ENCODE results near the gene SERGEF. TPM values are rescaled to one million over a fixed set of nuclear protein-coding genes. Genes with fewer than 3 reads are reported as not detected.

The SERGEF gene
- total RNA-seq, 1 donor from 2014 or later, result 32.4 TPM

DNA sequence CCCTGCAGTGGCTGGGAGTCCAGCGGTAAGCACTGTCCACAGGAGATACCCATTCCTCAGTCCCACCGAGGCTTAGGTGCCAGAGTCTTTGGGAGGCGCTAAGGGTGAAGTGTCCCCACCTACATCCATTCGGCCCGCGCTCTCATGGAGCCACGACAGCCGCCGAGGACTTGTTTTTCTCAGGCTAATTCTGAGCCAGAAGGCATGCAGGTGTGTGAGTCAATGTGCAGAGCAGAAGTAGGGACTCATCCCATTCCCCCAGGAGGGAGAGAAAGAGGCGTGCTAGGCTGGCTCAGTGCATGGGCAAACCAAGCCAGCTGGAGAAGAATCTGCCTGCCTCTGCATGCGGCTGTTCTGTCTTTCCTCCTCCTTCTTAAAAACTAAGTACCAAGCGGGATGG lies 231.6 kb downstream of the SERGEF start:
- no peak overlapping the region for H3K27ac Mint-ChIP-seq
- H3K4me3 Mint-ChIP-seq (ENCODE audit: low read depth), result no peak overlapping the region
- H3K4me1 Mint-ChIP-seq (ENCODE audit: low read depth), result no peaks in the 10 kb centered on the region
- no peaks in the 10 kb centered on the region for H3K9me3 Mint-ChIP-seq (ENCODE audit: low read depth)
- no peak for DNase-seq (ENCODE audit: low spot score, unreplicated experiment)
- TF ChIP-seq, protein P1, sequence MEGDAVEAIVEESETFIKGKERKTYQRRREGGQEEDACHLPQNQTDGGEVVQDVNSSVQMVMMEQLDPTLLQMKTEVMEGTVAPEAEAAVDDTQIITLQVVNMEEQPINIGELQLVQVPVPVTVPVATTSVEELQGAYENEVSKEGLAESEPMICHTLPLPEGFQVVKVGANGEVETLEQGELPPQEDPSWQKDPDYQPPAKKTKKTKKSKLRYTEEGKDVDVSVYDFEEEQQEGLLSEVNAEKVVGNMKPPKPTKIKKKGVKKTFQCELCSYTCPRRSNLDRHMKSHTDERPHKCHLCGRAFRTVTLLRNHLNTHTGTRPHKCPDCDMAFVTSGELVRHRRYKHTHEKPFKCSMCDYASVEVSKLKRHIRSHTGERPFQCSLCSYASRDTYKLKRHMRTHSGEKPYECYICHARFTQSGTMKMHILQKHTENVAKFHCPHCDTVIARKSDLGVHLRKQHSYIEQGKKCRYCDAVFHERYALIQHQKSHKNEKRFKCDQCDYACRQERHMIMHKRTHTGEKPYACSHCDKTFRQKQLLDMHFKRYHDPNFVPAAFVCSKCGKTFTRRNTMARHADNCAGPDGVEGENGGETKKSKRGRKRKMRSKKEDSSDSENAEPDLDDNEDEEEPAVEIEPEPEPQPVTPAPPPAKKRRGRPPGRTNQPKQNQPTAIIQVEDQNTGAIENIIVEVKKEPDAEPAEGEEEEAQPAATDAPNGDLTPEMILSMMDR (IDR thresholded peaks at IDR 0.05; ENCODE audit: unreplicated experiment), result no peak
- no peaks in the 10 kb centered on the region for H3K36me3 Mint-ChIP-seq (ENCODE audit: insufficient read depth)
- peaks cover 6% of the 10 kb centered on the region for H3K27me3 Mint-ChIP-seq

DNA sequence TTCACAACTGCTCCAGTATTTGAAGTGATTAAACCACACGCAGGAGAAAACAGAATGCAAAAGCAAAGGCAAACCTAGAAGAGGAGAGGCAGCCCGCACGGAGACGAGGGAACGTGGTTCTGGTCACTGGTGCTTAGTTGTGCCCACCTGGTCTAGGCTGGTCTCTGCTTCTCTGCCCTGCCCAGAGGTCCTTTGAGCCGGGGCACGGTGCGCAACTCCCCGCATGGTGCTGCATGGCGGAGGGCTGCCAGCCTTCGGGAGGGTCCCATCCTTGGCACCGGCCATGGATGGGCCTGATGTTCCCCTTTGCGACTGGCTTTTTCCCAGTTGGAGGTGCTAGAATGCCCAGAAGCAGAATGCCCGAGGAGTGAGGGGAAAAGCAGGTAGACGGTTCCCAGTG lies 232.2 kb downstream of the SERGEF start:
- Mint-ChIP-seq H3K4me1 (ENCODE audit: low read depth) (no peaks in the 10 kb centered on the region), H3K36me3 (ENCODE audit: insufficient read depth) (no peaks in the 10 kb centered on the region), H3K9me3 (ENCODE audit: low read depth) (no peaks in the 10 kb centered on the region), H3K27me3 (peaks cover 10% of the 10 kb centered on the region), H3K27ac (no peak overlapping the region), H3K4me3 (ENCODE audit: low read depth) (no peak overlapping the region)
- DNase-seq (ENCODE audit: low spot score, unreplicated experiment), result no peak
- TF ChIP-seq, protein P1 (IDR thresholded peaks at IDR 0.05; ENCODE audit: unreplicated experiment), result no peak

- Mint-ChIP-seq H3K36me3 (ENCODE audit: insufficient read depth) (no peaks in the 10 kb centered on the region), H3K4me3 (ENCODE audit: low read depth) (no peak overlapping the region), H3K4me1 (ENCODE audit: low read depth) (no peaks in the 10 kb centered on the region), H3K9me3 (ENCODE audit: low read depth) (no peaks in the 10 kb centered on the region), H3K27ac (no peak overlapping the region), H3K27me3 (peaks cover 10% of the 10 kb centered on the region)
- TF ChIP-seq, protein P1 (IDR thresholded peaks at IDR 0.05; ENCODE audit: unreplicated experiment), result no peak
- no peak for DNase-seq (ENCODE audit: low spot score, unreplicated experiment)
Measured at GRCh38 chr11:17779861-17780594, 232.8 kb downstream of the SERGEF start.

- peaks cover 14% of the 10 kb centered on the region for H3K27me3 Mint-ChIP-seq
Measured at GRCh38 chr11:17778956-17779860, 233.6 kb downstream of the SERGEF start.

DNA sequence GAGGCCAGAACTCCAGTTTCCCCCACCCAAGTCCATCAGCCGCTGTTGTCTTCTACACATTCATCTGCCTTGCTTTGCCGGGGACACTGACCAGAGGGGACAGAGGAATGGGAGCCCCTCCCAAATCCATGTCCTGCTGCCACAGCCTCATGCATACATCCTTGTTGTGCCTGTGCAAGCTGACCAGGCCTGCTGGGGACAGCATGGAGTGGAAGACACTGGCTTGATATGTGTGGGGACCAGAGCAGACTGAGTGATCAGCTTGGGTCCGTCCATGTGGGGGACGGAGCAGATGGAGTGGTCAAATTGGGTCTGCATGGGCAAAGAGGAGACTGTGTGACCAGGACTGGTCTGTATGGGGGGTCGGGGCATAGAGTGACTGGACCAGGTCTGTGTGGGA lies 234.5 kb downstream of the SERGEF start:
- H3K27me3 Mint-ChIP-seq, result peaks cover 14% of the 10 kb centered on the region
- H3K9me3 Mint-ChIP-seq (ENCODE audit: low read depth), result no peaks in the 10 kb centered on the region
- H3K4me1 Mint-ChIP-seq (ENCODE audit: low read depth), result no peaks in the 10 kb centered on the region
- H3K36me3 Mint-ChIP-seq (ENCODE audit: insufficient read depth), result no peaks in the 10 kb centered on the region
- no peak for DNase-seq (ENCODE audit: low spot score, unreplicated experiment)
- H3K27ac Mint-ChIP-seq, result no peak overlapping the region
- no peak overlapping the region for H3K4me3 Mint-ChIP-seq (ENCODE audit: low read depth)
- TF ChIP-seq, protein P1 (IDR thresholded peaks at IDR 0.05; ENCODE audit: unreplicated experiment), result no peak

More at GRCh38 chr11:17778956-17779860, 233.6 kb downstream of the SERGEF start:
- Mint-ChIP-seq H3K36me3 (ENCODE audit: insufficient read depth) (no peaks in the 10 kb centered on the region), H3K27ac (no peak overlapping the region), H3K9me3 (ENCODE audit: low read depth) (no peaks in the 10 kb centered on the region), H3K4me1 (ENCODE audit: low read depth) (no peaks in the 10 kb centered on the region), H3K4me3 (ENCODE audit: low read depth) (no peak overlapping the region)
- TF ChIP-seq, protein P1 (IDR thresholded peaks at IDR 0.05; ENCODE audit: unreplicated experiment), result no peak
- no peak for DNase-seq (ENCODE audit: low spot score, unreplicated experiment)
